HEK293 (cell line): ENCODE data around the gene MRPL14.

ENCODE experiments used
- ATF2 ChIP-seq: fragments of 450-650 bp; formaldehyde crosslinking; IDR thresholded peaks from 2 replicates; pipeline ENCODE4 v1.5.1; 2016; ENCODE audit warnings: missing biosample characterization, missing genetic modification characterization, low read depth
- BCL6B ChIP-seq: fragments of 450-650 bp; formaldehyde crosslinking; IDR thresholded peaks from 2 replicates; pipeline ENCODE4 v1.5.1; 2017; ENCODE audit warnings: missing biosample characterization, missing genetic modification characterization
- CTCF ChIP-seq: fragments of 450-650 bp; formaldehyde crosslinking; IDR thresholded peaks from 2 replicates; pipeline ENCODE4 v1.5.1; 2016; ENCODE audit warnings: missing biosample characterization, missing genetic modification characterization
- REST ChIP-seq: fragments of 450-650 bp; formaldehyde crosslinking; IDR thresholded peaks from 2 replicates; pipeline ENCODE4 v1.5.1; 2016; ENCODE audit warnings: missing biosample characterization, missing genetic modification characterization
- SALL2 ChIP-seq: fragments of 450-650 bp; formaldehyde crosslinking; IDR thresholded peaks from 2 replicates; pipeline ENCODE4 v1.5.0; 2017; ENCODE audit warnings: missing biosample characterization, mild to moderate bottlenecking, missing genetic modification characterization, borderline replicate concordance
- SETDB1 ChIP-seq: IDR thresholded peaks from one replicate; pipeline ENCODE4 v1.6.1; 2017; ENCODE audit warnings: mild to moderate bottlenecking, low read length, moderate library complexity, mixed read lengths; ENCODE audit not compliant: insufficient read length
- SP2 ChIP-seq: fragments of 450-650 bp; formaldehyde crosslinking; IDR thresholded peaks from 2 replicates; pipeline ENCODE4 v1.5.1; 2016; ENCODE audit warnings: missing biosample characterization, missing genetic modification characterization
- ZBTB26 ChIP-seq: fragments of 450-650 bp; formaldehyde crosslinking; optimal IDR thresholded peaks from 2 replicates; pipeline ENCODE3; 2016; ENCODE audit warnings: missing biosample characterization, mild to moderate bottlenecking, missing genetic modification characterization
- ZBTB7A ChIP-seq: fragments of 450-650 bp; formaldehyde crosslinking; IDR thresholded peaks from 2 replicates; pipeline ENCODE4 v1.5.1; 2016; ENCODE audit warnings: low read depth, missing biosample characterization, missing genetic modification characterization
- ZNF169 ChIP-seq: fragments of 450-650 bp; formaldehyde crosslinking; IDR thresholded peaks from 2 replicates; pipeline ENCODE4 v1.5.1; 2016; ENCODE audit warnings: missing biosample characterization, missing genetic modification characterization
- ZNF280C ChIP-seq: fragments of 450-650 bp; formaldehyde crosslinking; IDR thresholded peaks from 2 replicates; pipeline ENCODE4 v1.5.1; 2016; ENCODE audit warnings: missing biosample characterization, missing genetic modification characterization
- ZNF324 ChIP-seq: fragments of 450-650 bp; formaldehyde crosslinking; IDR thresholded peaks from 2 replicates; pipeline ENCODE4 v1.5.1; 2016; ENCODE audit warnings: missing biosample characterization, missing genetic modification characterization
- ZNF416 ChIP-seq: fragments of 450-650 bp; formaldehyde crosslinking; IDR thresholded peaks from 2 replicates; pipeline ENCODE4 v1.5.1; 2016; ENCODE audit warnings: missing biosample characterization, missing genetic modification characterization
- ZNF677 ChIP-seq: fragments of 450-650 bp; IDR thresholded peaks from 2 replicates; pipeline ENCODE4 v1.5.0; 2018; ENCODE audit warnings: missing biosample characterization, mild to moderate bottlenecking, missing genetic modification characterization, moderate library complexity

- TF ChIP-seq ZNF677: no peak
- TF ChIP-seq ZBTB26 (tag by site-specific recombination): no peak
- TF ChIP-seq BCL6B (tag by site-specific recombination): no peak
- TF ChIP-seq SALL2 (tag by site-specific recombination): no peak
- no peak for TF ChIP-seq ZBTB7A (tag by site-specific recombination)
- TF ChIP-seq ATF2 (tag by site-specific recombination): no peak
- no peak for TF ChIP-seq CTCF
- no peak for TF ChIP-seq ZNF169 (tag by site-specific recombination)
- TF ChIP-seq ZNF416 (tag by site-specific recombination): no peak
- no peak for TF ChIP-seq SETDB1
- no peak for TF ChIP-seq REST (tag by site-specific recombination)
- TF ChIP-seq ZNF324 (tag by site-specific recombination): no peak
- TF ChIP-seq SP2 (tag by site-specific recombination): no peak
- TF ChIP-seq ZNF280C (tag by site-specific recombination): no peak
These were observed 40.3 kb upstream of the MRPL14 start for GRCh38 chr6:44167567-44167966.
